Pulmonary artery endothelial cell (primary cell): ENCODE measurements around the gene FBXL4. TPM values are rescaled to one million over a fixed set of nuclear protein-coding genes. Genes with fewer than 3 reads are reported as not detected.

ENCODE experiments used
- DNase-seq: peaks from one replicate; pipeline ENCODE4 v3.0.0-alpha.2; 2011; ENCODE audit warnings: low read depth, low spot score
- total RNA-seq: library from RNA; depleted of rRNA; stranded (reverse); fragments of >200 nt; gene quantifications from 2 replicates; pipeline ENCODE4 v1.2.3, GENCODE V29; 2014

FBXL4 gene
- total RNA-seq, 1 donor from 2014 or later = 8.2 TPM

- DNase-seq = no peak
Measured at GRCh38 chr6:98840385-98840784, 107.4 kb downstream of the FBXL4 start.

- DNase-seq = no peak
Measured at GRCh38 chr6:98839781-98840361, 107.9 kb downstream of the FBXL4 start.

GRCh38 chr6:98838975-98839374 lies 108.8 kb downstream of the FBXL4 start:
- no peak for DNase-seq

- no peak for DNase-seq
Measured at GRCh38 chr6:98838032-98838431, 109.7 kb downstream of the FBXL4 start.

GRCh38 chr6:98836962-98837944 lies 110.5 kb downstream of the FBXL4 start:
- DNase-seq = no peak

- DNase-seq = no peak
Measured at GRCh38 chr6:98836025-98836961, 111.5 kb downstream of the FBXL4 start.

GRCh38 chr6:98835149-98836024 lies 112.4 kb downstream of the FBXL4 start:
- DNase-seq = no peak

GRCh38 chr6:98834060-98835031 lies 113.4 kb downstream of the FBXL4 start, which contains the start of gene POU3F2:
Gene POU3F2, plus strand, starts transcription at chr6:98834574. Its CDS starts 300 bp downstream, at chr6:98834874.
- peak; percentile 61 for DNase-seq

- no peak for DNase-seq
Measured at GRCh38 chr6:98833307-98834059, 114.3 kb downstream of the FBXL4 start.

GRCh38 chr6:98833057-98833306 lies 114.8 kb downstream of the FBXL4 start:
- no peak for DNase-seq

GRCh38 chr6:98832284-98833056 lies 115.3 kb downstream of the FBXL4 start:
- DNase-seq = no peak

GRCh38 chr6:98831959-98832283 lies 115.8 kb downstream of the FBXL4 start:
- DNase-seq = no peak

GRCh38 chr6:98831057-98831958 lies 116.4 kb downstream of the FBXL4 start:
- DNase-seq = no peak

GRCh38 chr6:98830146-98830545 lies 117.6 kb downstream of the FBXL4 start:
- no peak for DNase-seq

- no peak for DNase-seq
Measured at GRCh38 chr6:98828941-98829411, 118.8 kb downstream of the FBXL4 start.

GRCh38 chr6:98828211-98828788 lies 119.4 kb downstream of the FBXL4 start:
- no peak for DNase-seq
